Type B pancreatic cell (in vitro differentiated cells): ENCODE measurements around the gene EPHA6. TPM values are rescaled to one million over a fixed set of nuclear protein-coding genes. Genes with fewer than 3 reads are reported as not detected.
A peak's percentile ranks its signal among the peaks of the same experiment; 100 is the strongest.
"Not testable (repeated sequence)": the region's sequence is repeated elsewhere in the genome, so short reads cannot be mapped to it uniquely, and the experiment has no call there.

Source experiments
- DNase-seq: peaks from one replicate; pipeline ENCODE4 v3.0.0; 2021; ENCODE audit warnings: mixed read lengths; ENCODE audit not compliant: unreplicated experiment; ENCODE audit errors: extremely low spot score
- H3K27ac Mint-ChIP-seq: 2 replicates; pipeline ENCODE4 v1.8.0; 2021; ENCODE audit warnings: mild to moderate bottlenecking, mixed read lengths
- H3K27me3 Mint-ChIP-seq: 2 replicates; pipeline ENCODE4 v1.8.0; 2021; ENCODE audit warnings: mixed read lengths
- H3K36me3 Mint-ChIP-seq: 2 replicates; pipeline ENCODE4 v1.8.0; 2021; ENCODE audit warnings: mixed read lengths
- H3K4me1 Mint-ChIP-seq: one replicate; pipeline ENCODE4 v1.8.0; 2021; ENCODE audit warnings: mixed read lengths; ENCODE audit not compliant: unreplicated experiment
- H3K4me3 Mint-ChIP-seq: 2 replicates; pipeline ENCODE4 v1.8.0; 2021; ENCODE audit warnings: mild to moderate bottlenecking, mixed read lengths
- H3K9me3 Mint-ChIP-seq: 2 replicates; pipeline ENCODE4 v1.8.0; 2021; ENCODE audit warnings: mixed read lengths
- total RNA-seq: library from RNA; stranded (reverse); gene quantifications from 2 replicates; pipeline ENCODE4 v1.2.1, GENCODE V29; 2021; ENCODE audit warnings: low replicate concordance
- TF ChIP-seq, protein P1 (sequence below): fragments of 200-600 bp; sonication (generic); conservative IDR thresholded peaks from 2 replicates; pipeline ENCODE4 v1.5.0; 2021; ENCODE audit warnings: antibody characterized with exemption, mild to moderate bottlenecking

The EPHA6 gene
- total RNA-seq, 1 donor from 2014 or later, result 9.9 TPM

DNA sequence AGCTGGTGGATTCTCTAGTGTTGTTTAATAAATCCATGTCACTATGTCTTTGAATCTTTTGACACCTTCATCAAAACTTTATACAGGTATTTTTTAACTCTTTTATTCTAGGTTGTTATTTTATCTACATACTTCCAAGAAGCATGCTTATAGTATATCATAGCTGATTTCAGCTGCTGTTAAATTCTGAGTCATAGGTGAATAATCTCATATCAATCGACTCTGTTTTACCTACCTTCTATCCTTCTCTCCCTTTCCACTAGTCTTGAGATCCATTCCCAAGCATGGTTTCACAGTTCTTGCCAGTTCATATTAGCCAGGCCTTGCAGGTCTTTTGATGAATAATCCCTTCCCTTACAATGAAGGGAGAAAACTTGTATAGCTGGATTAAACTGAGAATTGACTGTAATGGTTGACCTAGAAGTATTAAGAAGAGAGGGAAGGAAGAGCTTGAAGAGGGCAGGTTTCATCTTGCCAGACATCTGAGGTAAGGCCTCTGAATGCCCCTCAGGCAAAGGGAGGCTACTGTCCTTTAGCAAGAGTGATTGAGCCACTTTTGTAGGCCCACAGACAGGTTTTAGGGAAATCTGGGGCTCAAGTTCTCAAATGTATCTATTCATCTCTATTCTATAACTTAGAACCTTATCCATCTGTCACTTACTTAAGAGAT lies 146.4 kb downstream of the EPHA6 start:
- Mint-ChIP-seq H3K4me3 (no peak overlapping the region), H3K9me3 (peaks cover 3% of the 10 kb centered on the region), H3K36me3 (no peaks in the 10 kb centered on the region), H3K4me1 (peaks cover 3% of the 10 kb centered on the region), H3K27me3 (no peaks in the 10 kb centered on the region), H3K27ac (peak overlapping the region; percentile 57)
- no peak for DNase-seq
- TF ChIP-seq, protein P1, sequence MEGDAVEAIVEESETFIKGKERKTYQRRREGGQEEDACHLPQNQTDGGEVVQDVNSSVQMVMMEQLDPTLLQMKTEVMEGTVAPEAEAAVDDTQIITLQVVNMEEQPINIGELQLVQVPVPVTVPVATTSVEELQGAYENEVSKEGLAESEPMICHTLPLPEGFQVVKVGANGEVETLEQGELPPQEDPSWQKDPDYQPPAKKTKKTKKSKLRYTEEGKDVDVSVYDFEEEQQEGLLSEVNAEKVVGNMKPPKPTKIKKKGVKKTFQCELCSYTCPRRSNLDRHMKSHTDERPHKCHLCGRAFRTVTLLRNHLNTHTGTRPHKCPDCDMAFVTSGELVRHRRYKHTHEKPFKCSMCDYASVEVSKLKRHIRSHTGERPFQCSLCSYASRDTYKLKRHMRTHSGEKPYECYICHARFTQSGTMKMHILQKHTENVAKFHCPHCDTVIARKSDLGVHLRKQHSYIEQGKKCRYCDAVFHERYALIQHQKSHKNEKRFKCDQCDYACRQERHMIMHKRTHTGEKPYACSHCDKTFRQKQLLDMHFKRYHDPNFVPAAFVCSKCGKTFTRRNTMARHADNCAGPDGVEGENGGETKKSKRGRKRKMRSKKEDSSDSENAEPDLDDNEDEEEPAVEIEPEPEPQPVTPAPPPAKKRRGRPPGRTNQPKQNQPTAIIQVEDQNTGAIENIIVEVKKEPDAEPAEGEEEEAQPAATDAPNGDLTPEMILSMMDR, result no peak

DNA sequence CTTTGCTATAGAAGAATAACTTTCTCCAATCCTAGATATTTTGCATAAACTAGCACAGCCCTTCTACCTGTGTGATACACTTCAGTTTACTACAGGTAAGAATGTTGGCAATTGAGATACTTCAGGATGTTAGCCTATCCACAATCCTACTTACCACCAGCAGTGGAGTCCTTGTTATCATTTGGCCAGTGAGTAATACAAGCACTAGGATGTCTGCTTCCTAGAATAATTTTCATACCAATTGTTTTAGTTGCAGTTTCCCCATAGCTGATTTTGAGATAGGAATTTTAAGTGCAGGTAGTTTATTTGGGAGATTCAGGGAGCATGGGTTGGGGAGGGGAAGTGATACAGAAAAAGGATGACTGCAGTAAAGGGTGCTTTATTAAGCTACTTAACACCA lies 147.2 kb downstream of the EPHA6 start:
- H3K36me3 Mint-ChIP-seq, result no peaks in the 10 kb centered on the region
- H3K9me3 Mint-ChIP-seq, result peaks cover 3% of the 10 kb centered on the region
- peak overlapping the region; percentile 17 for H3K4me3 Mint-ChIP-seq
- no peaks in the 10 kb centered on the region for H3K27me3 Mint-ChIP-seq
- TF ChIP-seq, protein P1, result no peak
- no peak for DNase-seq
- peaks cover 3% of the 10 kb centered on the region for H3K4me1 Mint-ChIP-seq
- peak overlapping the region; percentile 57 for H3K27ac Mint-ChIP-seq

DNA sequence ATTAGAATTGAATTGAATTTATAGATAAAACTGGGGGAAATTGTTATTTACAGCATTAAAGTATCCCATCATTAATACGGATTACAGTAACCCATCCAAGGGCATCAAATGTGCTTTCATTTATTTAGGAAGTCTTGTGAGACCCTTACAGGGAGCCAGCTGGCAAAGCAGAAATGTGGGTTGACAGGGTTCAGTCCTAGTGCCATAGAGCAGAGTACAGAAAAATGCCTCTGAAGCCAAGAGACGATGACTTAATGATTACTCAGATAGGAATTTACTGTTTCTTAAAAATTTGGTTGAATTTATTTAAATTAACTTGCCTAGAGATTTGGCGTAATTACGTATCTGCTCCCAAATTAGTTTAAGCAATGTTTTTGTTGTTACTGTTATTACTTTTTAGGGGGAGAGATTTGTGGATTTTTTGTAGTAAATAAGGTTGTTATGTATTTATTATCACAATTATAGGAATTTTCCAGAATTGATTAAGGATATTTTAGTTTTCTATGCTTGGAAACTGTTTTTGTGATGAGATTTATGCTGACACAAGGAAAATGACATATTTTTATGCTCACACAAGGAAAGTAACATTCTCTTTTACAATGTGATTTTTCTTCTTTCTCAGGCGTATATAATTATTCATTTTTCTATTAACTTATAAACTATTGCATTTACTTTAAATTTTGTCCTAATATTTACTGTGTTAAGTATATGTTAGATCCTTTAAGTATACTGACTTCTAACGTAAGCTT lies 152.0 kb downstream of the EPHA6 start:
- H3K27ac Mint-ChIP-seq, result no peak overlapping the region
- H3K36me3 Mint-ChIP-seq, result no peaks in the 10 kb centered on the region
- peaks cover 8% of the 10 kb centered on the region for H3K9me3 Mint-ChIP-seq

DNA sequence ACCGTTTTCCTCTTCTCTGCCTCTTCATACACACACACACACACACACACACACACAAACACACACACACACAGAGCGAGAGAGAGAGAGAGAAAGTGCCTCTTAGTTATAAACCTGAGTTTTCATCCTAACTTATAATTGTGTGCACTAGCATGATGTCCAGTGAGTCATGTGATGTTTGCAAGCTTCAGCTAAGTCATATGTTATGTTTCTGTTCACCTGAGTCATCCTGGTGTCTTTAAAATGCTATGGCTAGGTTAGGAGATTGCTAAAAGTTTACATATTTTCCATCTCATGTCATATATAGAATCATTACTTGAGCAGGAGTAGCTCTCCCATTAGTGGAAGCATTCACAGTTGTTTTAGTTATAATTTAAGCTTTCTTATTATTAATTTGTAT lies 155.8 kb downstream of the EPHA6 start:
- DNase-seq, result no peak
- Mint-ChIP-seq H3K9me3 (peaks cover 4% of the 10 kb centered on the region), H3K4me1 (no peaks in the 10 kb centered on the region), H3K4me3 (no peak overlapping the region), H3K27me3 (no peaks in the 10 kb centered on the region), H3K27ac (peak overlapping the region; percentile 39), H3K36me3 (no peaks in the 10 kb centered on the region)
- TF ChIP-seq, protein P1, result no peak

More for the DNA sequence above, 152.0 kb downstream of the EPHA6 start:
- H3K4me3 Mint-ChIP-seq, result no peak overlapping the region
- H3K4me1 Mint-ChIP-seq, result peaks cover 3% of the 10 kb centered on the region
- DNase-seq, result no peak
- TF ChIP-seq, protein P1, result no peak
- no peaks in the 10 kb centered on the region for H3K27me3 Mint-ChIP-seq

DNA sequence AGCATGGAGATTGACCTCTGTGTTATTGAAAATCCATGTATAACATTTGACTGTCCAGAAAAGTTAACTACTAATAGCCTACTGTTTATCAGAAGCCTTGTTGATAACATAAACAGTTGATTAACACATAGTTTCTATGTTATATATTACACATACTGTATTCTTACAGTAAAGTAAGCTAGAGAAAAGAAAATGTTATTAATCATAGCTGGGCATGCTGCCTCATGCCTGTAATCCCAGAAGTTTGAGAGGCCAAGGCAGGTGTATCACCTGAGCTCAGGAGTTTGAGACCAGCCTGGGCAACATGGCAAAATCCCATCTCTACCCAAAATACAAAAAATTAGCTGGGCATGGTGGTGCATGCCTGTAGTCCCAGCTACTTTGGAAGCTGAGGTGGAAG lies 163.3 kb downstream of the EPHA6 start:
- Mint-ChIP-seq H3K27ac (no peak overlapping the region), H3K9me3 (no peaks in the 10 kb centered on the region), H3K4me1 (no peaks in the 10 kb centered on the region), H3K36me3 (no peaks in the 10 kb centered on the region), H3K4me3 (no peak overlapping the region), H3K27me3 (no peaks in the 10 kb centered on the region)
- DNase-seq, result no peak
- TF ChIP-seq, protein P1, result no peak

DNA sequence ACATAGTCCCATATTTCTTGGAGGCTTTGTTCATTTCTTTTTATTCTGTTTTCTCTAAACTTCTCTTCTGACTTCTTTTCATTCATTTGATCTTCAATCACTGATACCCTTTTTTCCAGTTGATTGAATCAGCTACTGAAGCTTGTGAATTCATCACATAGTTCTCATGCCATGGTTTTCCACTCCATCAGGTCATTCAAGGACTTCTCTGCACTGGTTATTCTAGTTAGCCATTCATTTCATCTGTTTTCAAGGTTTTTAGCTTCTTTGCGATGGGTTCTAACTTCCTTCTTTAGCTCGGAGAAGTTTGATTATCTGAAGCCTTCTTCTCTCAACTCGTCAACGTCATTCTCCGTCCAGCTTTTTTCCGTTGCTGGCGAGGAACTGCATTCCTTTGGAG lies 169.3 kb downstream of the EPHA6 start:
- not testable (repeated sequence) for H3K4me1 Mint-ChIP-seq, DNase-seq, H3K4me3 Mint-ChIP-seq, H3K36me3 Mint-ChIP-seq, H3K27me3 Mint-ChIP-seq, H3K27ac Mint-ChIP-seq, H3K9me3 Mint-ChIP-seq
